ENCODE measurements around the gene EDRF1. TPM values are rescaled to one million over a fixed set of nuclear protein-coding genes. Genes with fewer than 3 reads are reported as not detected.

Gene EDRF1
- total RNA-seq, 1 experiment from 2014 or later: 32.9 TPM

DNA sequence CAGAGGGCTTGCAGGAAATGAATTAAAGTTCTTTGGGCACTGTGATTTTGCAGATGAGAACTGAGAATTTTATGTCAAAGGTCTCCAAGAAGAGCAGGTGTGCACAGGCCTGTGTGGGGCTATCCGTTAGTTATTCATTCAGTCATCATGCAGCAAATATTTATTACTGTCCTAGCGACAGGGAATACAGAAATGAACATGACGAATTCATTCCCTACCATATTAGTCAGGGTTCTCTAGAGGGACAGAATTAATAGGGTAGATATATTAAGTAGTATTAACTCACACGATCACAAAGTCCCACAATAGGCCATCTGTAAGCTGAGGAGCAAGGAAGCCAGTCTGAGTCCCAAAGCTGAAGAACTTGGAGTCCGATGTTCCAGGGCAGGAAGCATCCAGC lies 59.0 kb downstream of the EDRF1 start (continued):
- TF ChIP-seq, protein P1, sequence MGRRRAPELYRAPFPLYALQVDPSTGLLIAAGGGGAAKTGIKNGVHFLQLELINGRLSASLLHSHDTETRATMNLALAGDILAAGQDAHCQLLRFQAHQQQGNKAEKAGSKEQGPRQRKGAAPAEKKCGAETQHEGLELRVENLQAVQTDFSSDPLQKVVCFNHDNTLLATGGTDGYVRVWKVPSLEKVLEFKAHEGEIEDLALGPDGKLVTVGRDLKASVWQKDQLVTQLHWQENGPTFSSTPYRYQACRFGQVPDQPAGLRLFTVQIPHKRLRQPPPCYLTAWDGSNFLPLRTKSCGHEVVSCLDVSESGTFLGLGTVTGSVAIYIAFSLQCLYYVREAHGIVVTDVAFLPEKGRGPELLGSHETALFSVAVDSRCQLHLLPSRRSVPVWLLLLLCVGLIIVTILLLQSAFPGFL (CRISPR knock-in tag; IDR thresholded peaks at IDR 0.05; ENCODE audit: borderline replicate concordance): no peak
- TF ChIP-seq, protein P2, sequence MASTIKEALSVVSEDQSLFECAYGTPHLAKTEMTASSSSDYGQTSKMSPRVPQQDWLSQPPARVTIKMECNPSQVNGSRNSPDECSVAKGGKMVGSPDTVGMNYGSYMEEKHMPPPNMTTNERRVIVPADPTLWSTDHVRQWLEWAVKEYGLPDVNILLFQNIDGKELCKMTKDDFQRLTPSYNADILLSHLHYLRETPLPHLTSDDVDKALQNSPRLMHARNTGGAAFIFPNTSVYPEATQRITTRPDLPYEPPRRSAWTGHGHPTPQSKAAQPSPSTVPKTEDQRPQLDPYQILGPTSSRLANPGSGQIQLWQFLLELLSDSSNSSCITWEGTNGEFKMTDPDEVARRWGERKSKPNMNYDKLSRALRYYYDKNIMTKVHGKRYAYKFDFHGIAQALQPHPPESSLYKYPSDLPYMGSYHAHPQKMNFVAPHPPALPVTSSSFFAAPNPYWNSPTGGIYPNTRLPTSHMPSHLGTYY (CRISPR knock-in tag; IDR thresholded peaks at IDR 0.05): no peak
- TF ChIP-seq ZSCAN18 (CRISPR knock-in tag; IDR thresholded peaks at IDR 0.05) (no peak), SMAD4 (CRISPR knock-in tag; IDR thresholded peaks at IDR 0.05) (no peak), FOXP1 (CRISPR knock-in tag; IDR thresholded peaks at IDR 0.05; ENCODE audit: borderline replicate concordance) (no peak), ATF3 (CRISPR knock-in tag; conservative IDR thresholded peaks at IDR 0.05) (no peak), ZNF317 (CRISPR knock-in tag; IDR thresholded peaks at IDR 0.05; ENCODE audit: borderline replicate concordance, low read depth) (no peak), ZNF138 (CRISPR knock-in tag; conservative IDR thresholded peaks at IDR 0.05) (no peak)

GRCh38 chr10:125779403-125780327 lies 60.2 kb downstream of the EDRF1 start:
- Mint-ChIP-seq H3K36me3 (no peaks in the 10 kb centered on the region), H3K27me3 (ENCODE audit: low read depth) (peaks cover 2% of the 10 kb centered on the region; the same call in 1 of the 2 replicates), H3K9me3 (peaks cover 18% of the 10 kb centered on the region), H3K4me3 (no peak overlapping the region), H3K27ac (no peak overlapping the region), H3K4me1 (no peaks in the 10 kb centered on the region)
- ATAC-seq: no peak
- CTCF ChIA-PET: no interaction called here
- DNase-seq (ENCODE audit: low spot score): no peak
- POLR2A ChIA-PET: no interaction called here
- TF ChIP-seq JUN (CRISPR knock-in tag; IDR thresholded peaks at IDR 0.05): no peak
- TF ChIP-seq, protein P3, sequence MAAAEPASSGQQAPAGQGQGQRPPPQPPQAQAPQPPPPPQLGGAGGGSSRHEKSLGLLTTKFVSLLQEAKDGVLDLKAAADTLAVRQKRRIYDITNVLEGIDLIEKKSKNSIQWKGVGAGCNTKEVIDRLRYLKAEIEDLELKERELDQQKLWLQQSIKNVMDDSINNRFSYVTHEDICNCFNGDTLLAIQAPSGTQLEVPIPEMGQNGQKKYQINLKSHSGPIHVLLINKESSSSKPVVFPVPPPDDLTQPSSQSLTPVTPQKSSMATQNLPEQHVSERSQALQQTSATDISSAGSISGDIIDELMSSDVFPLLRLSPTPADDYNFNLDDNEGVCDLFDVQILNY (CRISPR knock-in tag; IDR thresholded peaks at IDR 0.05): no peak
- no peak for TF ChIP-seq TEAD4 (CRISPR knock-in tag; IDR thresholded peaks at IDR 0.05)
- TF ChIP-seq ETV6 (CRISPR knock-in tag; IDR thresholded peaks at IDR 0.05): no peak

DNA sequence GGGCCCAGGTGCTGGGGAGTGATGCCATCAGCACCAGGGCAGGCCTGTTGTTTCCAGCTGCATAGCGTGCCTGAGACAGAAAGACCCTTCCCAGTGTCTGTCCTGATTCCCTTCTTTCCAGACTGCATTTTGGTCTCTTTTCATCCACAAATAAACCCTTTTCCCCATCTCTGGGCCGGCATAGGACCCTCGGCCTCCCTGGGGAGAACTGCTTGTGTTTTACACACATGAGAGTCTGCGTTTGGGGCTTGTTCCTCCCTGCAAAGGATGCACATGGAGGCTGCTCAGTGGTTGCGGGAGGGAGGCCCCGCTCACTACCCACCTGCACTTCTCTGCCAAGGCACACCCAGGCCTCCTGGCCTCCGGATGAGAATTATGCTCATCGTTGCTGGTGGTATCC lies 61.9 kb downstream of the EDRF1 start:
- POLR2A ChIA-PET: no interaction called here
- Mint-ChIP-seq H3K4me1 (no peaks in the 10 kb centered on the region), H3K27ac (no peak overlapping the region), H3K4me3 (no peak overlapping the region), H3K36me3 (no peaks in the 10 kb centered on the region), H3K9me3 (peaks cover 18% of the 10 kb centered on the region), H3K27me3 (ENCODE audit: low read depth) (0 out of 2 replicates have a peak, but pooled peaks cover 2% of the 10 kb centered on the region)
- ATAC-seq: no peak
- no peak for DNase-seq (ENCODE audit: low spot score)
- CTCF ChIA-PET: no interaction called here
- TF ChIP-seq HMGXB4 (CRISPR knock-in tag; IDR thresholded peaks at IDR 0.05) (no peak), SMAD3 (CRISPR knock-in tag; IDR thresholded peaks at IDR 0.05; ENCODE audit: borderline replicate concordance) (no peak), ZNF138 (CRISPR knock-in tag; conservative IDR thresholded peaks at IDR 0.05) (no peak), JAZF1 (CRISPR knock-in tag; IDR thresholded peaks at IDR 0.05) (no peak), IRF2 (CRISPR knock-in tag; IDR thresholded peaks at IDR 0.05; ENCODE audit: borderline replicate concordance, low read depth) (no peak), AFF4 (CRISPR knock-in tag; IDR thresholded peaks at IDR 0.05; ENCODE audit: borderline replicate concordance) (no peak)
- TF ChIP-seq, protein P4, sequence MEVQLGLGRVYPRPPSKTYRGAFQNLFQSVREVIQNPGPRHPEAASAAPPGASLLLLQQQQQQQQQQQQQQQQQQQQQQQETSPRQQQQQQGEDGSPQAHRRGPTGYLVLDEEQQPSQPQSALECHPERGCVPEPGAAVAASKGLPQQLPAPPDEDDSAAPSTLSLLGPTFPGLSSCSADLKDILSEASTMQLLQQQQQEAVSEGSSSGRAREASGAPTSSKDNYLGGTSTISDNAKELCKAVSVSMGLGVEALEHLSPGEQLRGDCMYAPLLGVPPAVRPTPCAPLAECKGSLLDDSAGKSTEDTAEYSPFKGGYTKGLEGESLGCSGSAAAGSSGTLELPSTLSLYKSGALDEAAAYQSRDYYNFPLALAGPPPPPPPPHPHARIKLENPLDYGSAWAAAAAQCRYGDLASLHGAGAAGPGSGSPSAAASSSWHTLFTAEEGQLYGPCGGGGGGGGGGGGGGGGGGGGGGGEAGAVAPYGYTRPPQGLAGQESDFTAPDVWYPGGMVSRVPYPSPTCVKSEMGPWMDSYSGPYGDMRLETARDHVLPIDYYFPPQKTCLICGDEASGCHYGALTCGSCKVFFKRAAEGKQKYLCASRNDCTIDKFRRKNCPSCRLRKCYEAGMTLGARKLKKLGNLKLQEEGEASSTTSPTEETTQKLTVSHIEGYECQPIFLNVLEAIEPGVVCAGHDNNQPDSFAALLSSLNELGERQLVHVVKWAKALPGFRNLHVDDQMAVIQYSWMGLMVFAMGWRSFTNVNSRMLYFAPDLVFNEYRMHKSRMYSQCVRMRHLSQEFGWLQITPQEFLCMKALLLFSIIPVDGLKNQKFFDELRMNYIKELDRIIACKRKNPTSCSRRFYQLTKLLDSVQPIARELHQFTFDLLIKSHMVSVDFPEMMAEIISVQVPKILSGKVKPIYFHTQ (CRISPR knock-in tag; IDR thresholded peaks at IDR 0.05): no peak
